K562 (cell line): Measurements from ENCODE around the gene LENG8. TPM values are rescaled to one million over a fixed set of nuclear protein-coding genes. Genes with fewer than 3 reads are reported as not detected.

Experiments used
- CBX8 ChIP-seq: fragments of 200-600 bp; sonication (generic); IDR thresholded peaks from 2 replicates; pipeline ENCODE4 v1.6.1; 2012; ENCODE audit warnings: borderline replicate concordance, mixed run types, low read depth, mild to moderate bottlenecking, moderate library complexity, mixed read lengths, low read length, control low read depth, inconsistent platforms; ENCODE audit not compliant: poor library complexity, severe bottlenecking; ENCODE audit errors: extremely low read depth
- CEBPB ChIP-seq: fragments of 450-650 bp; IDR thresholded peaks from 2 replicates; pipeline ENCODE4 v1.6.1; 2016; ENCODE audit warnings: missing genetic modification characterization, missing compliant biosample characterization
- MED1 ChIP-seq: sonication (generic); formaldehyde crosslinking; IDR thresholded peaks from 2 replicates; pipeline ENCODE4 v1.8.1; 2023; ENCODE audit warnings: missing genetic modification reagents, borderline replicate concordance
- NELFE ChIP-seq: IDR thresholded peaks from 2 replicates; pipeline ENCODE4 v1.6.1; 2011; ENCODE audit warnings: mild to moderate bottlenecking; ENCODE audit not compliant: insufficient read depth, insufficient read length
- NUFIP1 ChIP-seq: fragments of 450-650 bp; IDR thresholded peaks from 2 replicates; pipeline ENCODE4 v1.6.1; 2018; ENCODE audit not compliant: partially characterized antibody
- SMAD1 ChIP-seq: fragments of 150-350 bp; IDR thresholded peaks from 2 replicates; pipeline ENCODE4 v1.6.1; 2014; ENCODE audit warnings: low read length, low read depth; ENCODE audit not compliant: partially characterized antibody
- SPI1 ChIP-seq: IDR thresholded peaks from 2 replicates; pipeline ENCODE4 v1.6.1; 2011; ENCODE audit warnings: low read depth, low read length, control low read depth, borderline replicate concordance
- ZNF24 ChIP-seq: fragments of 450-650 bp; IDR thresholded peaks from 2 replicates; pipeline ENCODE4 v1.6.1; 2016
- ZNF263 ChIP-seq: sonication (generic); formaldehyde crosslinking; IDR thresholded peaks from 2 replicates; pipeline ENCODE4 v1.8.0; 2022; ENCODE audit warnings: mild to moderate bottlenecking, missing genetic modification reagents, borderline replicate concordance
- polyA plus RNA-seq, 8 experiments: library from polyadenylated mRNA; depleted of rRNA in 4 of 8; stranded (reverse) in 5 of 8; unstranded in 3 of 8; fragments of >200 nt; fragmentation: Nextera tagmentation in 2 of 8; fragmentation: Illumina TruSeq in 1 of 8; extraction: Ambion mirVana in 2 of 8; extraction: Trizol in 1 of 8; gene quantifications; 2 replicates each; pipeline versions ENCODE4 v1.2.1 to v1.2.3, GENCODE V29; 2011 to 2014; ENCODE audit warnings: inconsistent platforms in 1 of 8, missing spikeins in 1 of 8
- total RNA-seq, 7 experiments: library from RNA; depleted of rRNA in 6 of 7; stranded (reverse); fragments of >200 nt in 6 of 7; fragmentation: Illumina TruSeq in 2 of 7; extraction: Trizol in 2 of 7; gene quantifications; 2 replicates each; pipeline versions ENCODE4 v1.2.1 to v1.2.3, GENCODE V29; 2011 to 2021; ENCODE audit warnings: low replicate concordance in 1 of 7
- TF ChIP-seq, protein P1 (sequence below): sonication (generic); formaldehyde crosslinking; IDR thresholded peaks from 2 replicates; pipeline ENCODE4 v1.8.1; 2023; ENCODE audit warnings: missing genetic modification reagents, mild to moderate bottlenecking, borderline replicate concordance
- TF ChIP-seq, protein P2 (sequence below): fragments of 250-450 bp; sonication (Bioruptor Pico); IDR thresholded peaks from 2 replicates; pipeline ENCODE4 v1.4.0; 2020
- TF ChIP-seq, protein P3 (sequence below): fragments of 450-650 bp; IDR thresholded peaks from 2 replicates; pipeline ENCODE4 v1.6.1; 2018; ENCODE audit warnings: mild to moderate bottlenecking, low read depth; ENCODE audit not compliant: partially characterized antibody
- TF ChIP-seq, protein P4 (sequence below): fragments of 450-650 bp; IDR thresholded peaks from 2 replicates; pipeline ENCODE4 v1.6.1; 2016; ENCODE audit warnings: mild to moderate bottlenecking
- TF ChIP-seq, protein P5 (sequence below): fragments of 450-650 bp; formaldehyde crosslinking; IDR thresholded peaks from 2 replicates; pipeline ENCODE4 v1.4.0; 2020; ENCODE audit warnings: mild to moderate bottlenecking, moderate library complexity

The LENG8 gene
- total and polyA plus RNA-seq, 9 of the 15 experiments (the other 6 are each of a cell fraction or from before 2014, with no cell fraction given), result 0.74 to 146 (median 28.1) TPM

DNA sequence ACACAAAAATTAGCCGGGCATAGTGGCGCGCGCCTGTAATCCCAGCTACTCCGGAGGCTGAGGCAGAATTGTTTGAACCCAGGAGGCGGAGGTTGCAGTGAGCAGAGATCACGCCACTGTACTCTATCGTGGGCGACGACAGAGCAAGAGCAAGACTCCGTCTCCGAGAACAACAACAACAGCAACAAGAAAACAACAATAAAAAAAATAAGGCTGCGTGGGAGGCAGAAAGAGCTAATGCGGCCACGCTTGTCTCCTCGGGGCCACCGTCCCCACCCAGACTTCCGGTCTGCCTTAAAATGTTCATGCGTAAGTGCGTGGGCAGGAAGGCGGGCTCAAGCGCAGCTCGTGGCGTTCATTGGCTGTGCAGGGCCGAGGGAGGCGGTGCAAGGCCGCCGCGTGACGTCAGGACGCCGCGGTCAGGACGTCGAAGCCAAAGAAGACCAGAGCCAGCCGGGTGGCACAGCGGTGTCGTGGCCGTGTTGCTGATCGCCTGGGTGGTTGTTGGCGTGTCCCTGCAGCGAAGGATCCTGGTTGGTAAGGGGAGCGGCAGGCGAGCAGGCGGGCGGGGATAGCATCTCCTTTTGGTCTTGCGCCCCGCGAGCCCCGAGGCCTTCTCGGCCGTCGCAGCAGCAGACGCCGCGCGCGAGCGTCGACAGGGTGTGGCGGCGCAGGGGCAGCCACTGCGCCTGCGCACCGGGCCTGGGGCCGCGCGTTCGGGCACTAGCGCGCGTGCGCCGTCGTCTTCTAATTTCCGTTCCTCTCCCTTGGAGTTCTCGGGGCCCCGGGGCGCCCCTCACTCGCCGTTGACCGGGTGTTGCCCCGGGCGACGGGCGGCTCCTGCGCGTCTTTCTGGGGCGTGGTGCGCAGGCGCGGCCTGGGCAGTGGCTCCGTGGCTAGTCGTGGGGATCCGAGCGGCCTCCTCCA is at the start of gene LENG8 (continued):
- TF ChIP-seq, protein P1, sequence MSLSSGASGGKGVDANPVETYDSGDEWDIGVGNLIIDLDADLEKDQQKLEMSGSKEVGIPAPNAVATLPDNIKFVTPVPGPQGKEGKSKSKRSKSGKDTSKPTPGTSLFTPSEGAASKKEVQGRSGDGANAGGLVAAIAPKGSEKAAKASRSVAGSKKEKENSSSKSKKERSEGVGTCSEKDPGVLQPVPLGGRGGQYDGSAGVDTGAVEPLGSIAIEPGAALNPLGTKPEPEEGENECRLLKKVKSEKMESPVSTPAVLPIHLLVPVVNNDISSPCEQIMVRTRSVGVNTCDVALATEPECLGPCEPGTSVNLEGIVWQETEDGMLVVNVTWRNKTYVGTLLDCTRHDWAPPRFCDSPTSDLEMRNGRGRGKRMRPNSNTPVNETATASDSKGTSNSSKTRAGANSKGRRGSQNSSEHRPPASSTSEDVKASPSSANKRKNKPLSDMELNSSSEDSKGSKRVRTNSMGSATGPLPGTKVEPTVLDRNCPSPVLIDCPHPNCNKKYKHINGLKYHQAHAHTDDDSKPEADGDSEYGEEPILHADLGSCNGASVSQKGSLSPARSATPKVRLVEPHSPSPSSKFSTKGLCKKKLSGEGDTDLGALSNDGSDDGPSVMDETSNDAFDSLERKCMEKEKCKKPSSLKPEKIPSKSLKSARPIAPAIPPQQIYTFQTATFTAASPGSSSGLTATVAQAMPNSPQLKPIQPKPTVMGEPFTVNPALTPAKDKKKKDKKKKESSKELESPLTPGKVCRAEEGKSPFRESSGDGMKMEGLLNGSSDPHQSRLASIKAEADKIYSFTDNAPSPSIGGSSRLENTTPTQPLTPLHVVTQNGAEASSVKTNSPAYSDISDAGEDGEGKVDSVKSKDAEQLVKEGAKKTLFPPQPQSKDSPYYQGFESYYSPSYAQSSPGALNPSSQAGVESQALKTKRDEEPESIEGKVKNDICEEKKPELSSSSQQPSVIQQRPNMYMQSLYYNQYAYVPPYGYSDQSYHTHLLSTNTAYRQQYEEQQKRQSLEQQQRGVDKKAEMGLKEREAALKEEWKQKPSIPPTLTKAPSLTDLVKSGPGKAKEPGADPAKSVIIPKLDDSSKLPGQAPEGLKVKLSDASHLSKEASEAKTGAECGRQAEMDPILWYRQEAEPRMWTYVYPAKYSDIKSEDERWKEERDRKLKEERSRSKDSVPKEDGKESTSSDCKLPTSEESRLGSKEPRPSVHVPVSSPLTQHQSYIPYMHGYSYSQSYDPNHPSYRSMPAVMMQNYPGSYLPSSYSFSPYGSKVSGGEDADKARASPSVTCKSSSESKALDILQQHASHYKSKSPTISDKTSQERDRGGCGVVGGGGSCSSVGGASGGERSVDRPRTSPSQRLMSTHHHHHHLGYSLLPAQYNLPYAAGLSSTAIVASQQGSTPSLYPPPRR (CRISPR knock-in tag), result no peak; the same call in 1 of the 2 replicates
- TF ChIP-seq, protein P2, sequence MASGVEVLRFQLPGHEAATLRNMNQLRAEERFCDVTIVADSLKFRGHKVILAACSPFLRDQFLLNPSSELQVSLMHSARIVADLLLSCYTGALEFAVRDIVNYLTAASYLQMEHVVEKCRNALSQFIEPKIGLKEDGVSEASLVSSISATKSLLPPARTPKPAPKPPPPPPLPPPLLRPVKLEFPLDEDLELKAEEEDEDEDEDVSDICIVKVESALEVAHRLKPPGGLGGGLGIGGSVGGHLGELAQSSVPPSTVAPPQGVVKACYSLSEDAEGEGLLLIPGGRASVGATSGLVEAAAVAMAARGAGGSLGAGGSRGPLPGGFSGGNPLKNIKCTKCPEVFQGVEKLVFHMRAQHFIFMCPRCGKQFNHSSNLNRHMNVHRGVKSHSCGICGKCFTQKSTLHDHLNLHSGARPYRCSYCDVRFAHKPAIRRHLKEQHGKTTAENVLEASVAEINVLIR (CRISPR knock-in tag), result peak; percentile 90
- TF ChIP-seq SMAD1 (peak; percentile 24), MED1 (CRISPR knock-in tag) (no peak), SPI1 (0 out of 2 replicates have a peak, but pooled peaks have one; percentile 35), NELFE (no peak), ZNF263 (CRISPR knock-in tag) (peak; percentile 34; the same call in 1 of the 2 replicates), CBX8 (no peak), NUFIP1 (no peak), ZNF24 (no peak; the same call in 1 of the 2 replicates), CEBPB (no peak)
- TF ChIP-seq, protein P3, sequence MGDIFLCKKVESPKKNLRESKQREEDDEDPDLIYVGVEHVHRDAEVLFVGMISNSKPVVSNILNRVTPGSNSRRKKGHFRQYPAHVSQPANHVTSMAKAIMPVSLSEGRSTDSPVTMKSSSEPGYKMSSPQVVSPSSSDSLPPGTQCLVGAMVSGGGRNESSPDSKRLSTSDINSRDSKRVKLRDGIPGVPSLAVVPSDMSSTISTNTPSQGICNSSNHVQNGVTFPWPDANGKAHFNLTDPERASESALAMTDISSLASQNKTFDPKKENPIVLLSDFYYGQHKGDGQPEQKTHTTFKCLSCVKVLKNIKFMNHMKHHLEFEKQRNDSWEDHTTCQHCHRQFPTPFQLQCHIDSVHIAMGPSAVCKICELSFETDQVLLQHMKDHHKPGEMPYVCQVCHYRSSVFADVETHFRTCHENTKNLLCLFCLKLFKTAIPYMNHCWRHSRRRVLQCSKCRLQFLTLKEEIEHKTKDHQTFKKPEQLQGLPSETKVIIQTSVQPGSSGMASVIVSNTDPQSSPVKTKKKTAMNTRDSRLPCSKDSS, result no peak
- TF ChIP-seq, protein P4, sequence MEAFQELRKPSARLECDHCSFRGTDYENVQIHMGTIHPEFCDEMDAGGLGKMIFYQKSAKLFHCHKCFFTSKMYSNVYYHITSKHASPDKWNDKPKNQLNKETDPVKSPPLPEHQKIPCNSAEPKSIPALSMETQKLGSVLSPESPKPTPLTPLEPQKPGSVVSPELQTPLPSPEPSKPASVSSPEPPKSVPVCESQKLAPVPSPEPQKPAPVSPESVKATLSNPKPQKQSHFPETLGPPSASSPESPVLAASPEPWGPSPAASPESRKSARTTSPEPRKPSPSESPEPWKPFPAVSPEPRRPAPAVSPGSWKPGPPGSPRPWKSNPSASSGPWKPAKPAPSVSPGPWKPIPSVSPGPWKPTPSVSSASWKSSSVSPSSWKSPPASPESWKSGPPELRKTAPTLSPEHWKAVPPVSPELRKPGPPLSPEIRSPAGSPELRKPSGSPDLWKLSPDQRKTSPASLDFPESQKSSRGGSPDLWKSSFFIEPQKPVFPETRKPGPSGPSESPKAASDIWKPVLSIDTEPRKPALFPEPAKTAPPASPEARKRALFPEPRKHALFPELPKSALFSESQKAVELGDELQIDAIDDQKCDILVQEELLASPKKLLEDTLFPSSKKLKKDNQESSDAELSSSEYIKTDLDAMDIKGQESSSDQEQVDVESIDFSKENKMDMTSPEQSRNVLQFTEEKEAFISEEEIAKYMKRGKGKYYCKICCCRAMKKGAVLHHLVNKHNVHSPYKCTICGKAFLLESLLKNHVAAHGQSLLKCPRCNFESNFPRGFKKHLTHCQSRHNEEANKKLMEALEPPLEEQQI, result no peak
- TF ChIP-seq, protein P5, sequence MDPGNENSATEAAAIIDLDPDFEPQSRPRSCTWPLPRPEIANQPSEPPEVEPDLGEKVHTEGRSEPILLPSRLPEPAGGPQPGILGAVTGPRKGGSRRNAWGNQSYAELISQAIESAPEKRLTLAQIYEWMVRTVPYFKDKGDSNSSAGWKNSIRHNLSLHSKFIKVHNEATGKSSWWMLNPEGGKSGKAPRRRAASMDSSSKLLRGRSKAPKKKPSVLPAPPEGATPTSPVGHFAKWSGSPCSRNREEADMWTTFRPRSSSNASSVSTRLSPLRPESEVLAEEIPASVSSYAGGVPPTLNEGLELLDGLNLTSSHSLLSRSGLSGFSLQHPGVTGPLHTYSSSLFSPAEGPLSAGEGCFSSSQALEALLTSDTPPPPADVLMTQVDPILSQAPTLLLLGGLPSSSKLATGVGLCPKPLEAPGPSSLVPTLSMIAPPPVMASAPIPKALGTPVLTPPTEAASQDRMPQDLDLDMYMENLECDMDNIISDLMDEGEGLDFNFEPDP, result no peak
